ENCODE data around the gene PSD2. TPM values are rescaled to one million over a fixed set of nuclear protein-coding genes. Genes with fewer than 3 reads are reported as not detected.

The PSD2 gene
- total RNA-seq, 1 experiment from 2014 or later = not detected

- TF ChIP-seq CTCF (IDR thresholded peaks at IDR 0.05; ENCODE audit: unreplicated experiment) = no peak
- no peak overlapping the region for H3K27ac Mint-ChIP-seq (ENCODE audit: unreplicated experiment)
- no TSS peak for BruUV-seq (replicated peaks)
- H3K9me3 Mint-ChIP-seq (ENCODE audit: low read depth, unreplicated experiment) = no peaks in the 10 kb centered on the region
- H3K36me3 Mint-ChIP-seq (ENCODE audit: insufficient read depth, unreplicated experiment) = no peaks in the 10 kb centered on the region
- intact Hi-C loops (cut with micrococcal nuclease; ENCODE audit: unreplicated experiment) = loop anchor here (10.0 kb wide), 1 partner anchor 232 kb away; no protein-coding TSS in a partner anchor
- H3K4me1 Mint-ChIP-seq (ENCODE audit: low read depth, unreplicated experiment) = no peaks in the 10 kb centered on the region
- H3K4me3 Mint-ChIP-seq (ENCODE audit: low read depth, unreplicated experiment) = no peak overlapping the region
- DNase-seq = no peak
- CTCF ChIA-PET = no interaction called here
- peaks cover 80% of the 10 kb centered on the region for H3K27me3 Mint-ChIP-seq (ENCODE audit: unreplicated experiment)
These were observed 71.5 kb downstream of the PSD2 start for GRCh38 chr5:139867109-139867508.

- intact Hi-C loops (cut with micrococcal nuclease; ENCODE audit: unreplicated experiment) = loop anchor here (10.0 kb wide), 1 partner anchor 233 kb away; no protein-coding TSS in a partner anchor
- Mint-ChIP-seq H3K27me3 (ENCODE audit: unreplicated experiment) (peaks cover 84% of the 10 kb centered on the region), H3K27ac (ENCODE audit: unreplicated experiment) (no peak overlapping the region), H3K9me3 (ENCODE audit: low read depth, unreplicated experiment) (no peaks in the 10 kb centered on the region), H3K4me3 (ENCODE audit: low read depth, unreplicated experiment) (no peak overlapping the region), H3K36me3 (ENCODE audit: insufficient read depth, unreplicated experiment) (no peaks in the 10 kb centered on the region), H3K4me1 (ENCODE audit: low read depth, unreplicated experiment) (no peaks in the 10 kb centered on the region)
- CTCF ChIA-PET = no interaction called here
- no peak for DNase-seq
- no peak for TF ChIP-seq CTCF (IDR thresholded peaks at IDR 0.05; ENCODE audit: unreplicated experiment)
- no TSS peak for BruUV-seq (replicated peaks)
These were observed 72.0 kb downstream of the PSD2 start for GRCh38 chr5:139867581-139867980.

GRCh38 chr5:139869042-139869790, 73.6 kb downstream of the PSD2 start:
- H3K27me3 Mint-ChIP-seq (ENCODE audit: unreplicated experiment) = peaks cover 98% of the 10 kb centered on the region
- no TSS peak for BruUV-seq (replicated peaks)
- no peak for TF ChIP-seq CTCF (IDR thresholded peaks at IDR 0.05; ENCODE audit: unreplicated experiment)
- intact Hi-C loops (cut with micrococcal nuclease; ENCODE audit: unreplicated experiment) = loop anchor here (10.0 kb wide), 1 partner anchor 234 kb away; no protein-coding TSS in a partner anchor
- CTCF ChIA-PET = interaction anchor here (0.6 kb wide), 1 partner anchor 83 kb away, joined by 3 read pairs; no protein-coding TSS in a partner anchor
- no peaks in the 10 kb centered on the region for H3K36me3 Mint-ChIP-seq (ENCODE audit: insufficient read depth, unreplicated experiment)
- no peaks in the 10 kb centered on the region for H3K4me1 Mint-ChIP-seq (ENCODE audit: low read depth, unreplicated experiment)
- H3K4me3 Mint-ChIP-seq (ENCODE audit: low read depth, unreplicated experiment) = no peak overlapping the region
- no peak overlapping the region for H3K27ac Mint-ChIP-seq (ENCODE audit: unreplicated experiment)
- no peak for DNase-seq
- no peaks in the 10 kb centered on the region for H3K9me3 Mint-ChIP-seq (ENCODE audit: low read depth, unreplicated experiment)

GRCh38 chr5:139870677-139871076, 75.1 kb downstream of the PSD2 start:
- CTCF ChIA-PET = interaction anchor here (0.6 kb wide), 1 partner anchor 287 kb away, joined by 4 read pairs; no protein-coding TSS in a partner anchor
- BruUV-seq (replicated peaks) = no TSS peak
- Mint-ChIP-seq H3K27ac (ENCODE audit: unreplicated experiment) (no peak overlapping the region), H3K9me3 (ENCODE audit: low read depth, unreplicated experiment) (no peaks in the 10 kb centered on the region), H3K4me3 (ENCODE audit: low read depth, unreplicated experiment) (no peak overlapping the region), H3K36me3 (ENCODE audit: insufficient read depth, unreplicated experiment) (no peaks in the 10 kb centered on the region), H3K4me1 (ENCODE audit: low read depth, unreplicated experiment) (no peaks in the 10 kb centered on the region), H3K27me3 (ENCODE audit: unreplicated experiment) (peaks cover 94% of the 10 kb centered on the region)
- TF ChIP-seq CTCF (IDR thresholded peaks at IDR 0.05; ENCODE audit: unreplicated experiment) = no peak
- DNase-seq = no peak
- intact Hi-C loops (cut with micrococcal nuclease; ENCODE audit: unreplicated experiment) = no loop called here

Data from Calu3 (cell line).